Hepatocyte (in vitro differentiated cells): Measurements from ENCODE around the gene TNFSF9.
"Not testable (repeated sequence)": the region's sequence is repeated elsewhere in the genome, so short reads cannot be mapped to it uniquely, and the experiment has no call there.

Source experiments
- CTCF ChIP-seq: fragments of 200-600 bp; sonication (generic); IDR thresholded peaks from 2 replicates; pipeline ENCODE4 v1.5.1; 2016; ENCODE audit warnings: antibody characterized with exemption, mild to moderate bottlenecking; ENCODE audit not compliant: poor library complexity
- EZH2 ChIP-seq: fragments of 200-600 bp; sonication (generic); IDR thresholded peaks from 2 replicates; pipeline ENCODE4 v1.6.1; 2016; ENCODE audit warnings: antibody characterized with exemption, mild to moderate bottlenecking, borderline replicate concordance
- EZH2phosphoT487 ChIP-seq: fragments of 200-600 bp; sonication (generic); IDR thresholded peaks from one replicate; pipeline ENCODE4 v1.6.1; 2018; ENCODE audit warnings: antibody characterized with exemption, mild to moderate bottlenecking, low read depth, moderate library complexity; ENCODE audit not compliant: unreplicated experiment, severe bottlenecking

GRCh38 chr19:6566727-6567126 lies 35.9 kb downstream of the TNFSF9 start:
- TF ChIP-seq CTCF, EZH2, EZH2phosphoT487: not testable (repeated sequence)
